GM19395 (cell line): ENCODE data around the gene LZTS2.

Experiments
- ATAC-seq: cut with Tn5 transposase; IDR thresholded peaks from one replicate; pipeline ENCODE4 v1.9.1; 2021; ENCODE audit warnings: mild to moderate bottlenecking, moderate library complexity; ENCODE audit not compliant: unreplicated experiment

Gene LZTS2

DNA sequence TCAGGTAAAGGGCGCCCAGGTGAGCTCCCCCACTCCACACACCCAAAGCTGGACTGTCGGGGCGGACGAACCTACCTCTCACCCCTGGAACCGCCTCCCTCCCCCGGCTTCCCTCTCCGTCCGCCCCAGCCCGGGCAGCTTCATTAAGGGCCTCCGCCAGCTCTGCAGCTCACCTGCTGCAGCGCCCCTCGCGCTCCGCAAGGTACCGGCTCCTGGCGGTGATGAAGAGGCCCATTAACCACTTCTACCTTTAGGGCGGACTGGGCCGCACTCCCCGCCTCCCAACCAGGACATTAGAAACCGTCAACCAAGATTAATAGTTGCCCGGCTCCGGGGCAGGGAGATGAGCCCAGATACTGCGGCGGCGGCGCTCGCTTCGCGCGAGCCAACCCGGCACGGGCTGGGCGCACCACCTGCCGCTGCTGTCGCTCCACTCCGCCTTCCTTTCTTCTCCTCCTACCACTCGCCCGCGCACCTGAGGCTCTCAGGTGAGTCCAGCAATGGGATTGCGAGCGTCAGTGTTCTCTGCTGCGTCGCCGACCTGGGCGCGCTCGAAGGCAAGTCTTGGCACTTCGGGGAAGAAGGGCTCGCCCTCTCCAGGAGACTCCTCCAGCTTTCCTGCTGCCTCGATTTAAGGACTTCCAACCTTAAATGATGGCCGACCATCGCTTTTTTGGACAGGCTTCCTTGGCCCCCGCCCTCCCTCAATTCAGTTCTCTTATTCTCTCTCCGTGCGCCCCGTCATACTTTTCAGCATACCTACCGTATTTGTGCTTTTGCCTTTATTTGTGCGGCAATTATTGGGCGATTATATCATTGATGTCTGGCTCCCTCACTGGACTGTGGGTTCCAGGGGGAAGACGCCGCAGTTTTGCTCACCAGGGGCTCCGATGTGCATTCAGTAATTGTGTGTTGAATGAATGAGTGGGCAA, 48.6 kb downstream of the LZTS2 start:
- ATAC-seq = no peak

- ATAC-seq = no peak
Measured at GRCh38 chr10:101050208-101051069, 50.8 kb downstream of the LZTS2 start.

GRCh38 chr10:101052285-101052684, 52.7 kb downstream of the LZTS2 start:
- no peak for ATAC-seq

- ATAC-seq = no peak
Measured at GRCh38 chr10:101053516-101053915, 53.9 kb downstream of the LZTS2 start.

DNA sequence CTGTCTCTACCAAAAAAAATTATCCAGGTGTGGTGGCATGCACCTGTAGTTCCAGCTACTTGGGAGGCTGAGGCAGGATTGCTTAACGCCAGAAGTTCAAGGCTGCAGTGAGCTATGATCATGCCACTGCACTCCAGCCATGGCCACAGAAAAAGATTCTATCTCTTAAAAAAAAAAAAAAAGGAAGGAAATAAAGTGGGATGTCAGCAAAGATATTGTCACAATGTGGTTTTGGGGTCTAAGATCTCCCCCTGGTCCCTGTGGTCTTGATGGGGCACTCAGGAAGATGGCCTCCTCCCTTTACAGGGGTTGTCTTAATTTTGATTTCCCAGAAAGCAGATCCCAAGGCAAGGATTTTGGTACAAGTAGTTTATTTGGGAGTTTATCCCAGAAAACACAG, 54.7 kb downstream of the LZTS2 start:
- ATAC-seq = no peak

DNA sequence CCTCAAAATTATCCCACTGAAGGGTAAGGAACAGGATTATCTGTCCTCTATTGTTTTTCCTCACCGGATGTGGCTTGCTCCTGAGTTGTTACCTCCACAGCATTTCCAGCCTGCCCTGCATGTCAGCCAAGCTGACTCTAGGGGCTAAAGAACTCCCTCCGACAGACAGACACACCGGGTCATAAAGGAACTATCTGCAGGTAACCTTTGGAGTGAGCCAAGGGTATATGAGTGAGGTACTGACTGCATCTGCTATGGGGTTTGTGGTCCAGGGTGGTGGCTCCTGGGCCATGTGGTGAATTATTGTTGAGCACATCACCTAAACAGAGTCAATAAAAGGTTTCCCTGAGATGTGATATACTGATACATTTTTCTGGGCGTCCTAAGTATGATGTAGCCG, 55.3 kb downstream of the LZTS2 start:
- no peak for ATAC-seq

GRCh38 chr10:101055411-101055810, 55.8 kb downstream of the LZTS2 start:
- ATAC-seq = no peak

- ATAC-seq = no peak
Measured at GRCh38 chr10:101056365-101057151, 57.0 kb downstream of the LZTS2 start.
